ENCODE results near the gene GDF10.

DNA sequence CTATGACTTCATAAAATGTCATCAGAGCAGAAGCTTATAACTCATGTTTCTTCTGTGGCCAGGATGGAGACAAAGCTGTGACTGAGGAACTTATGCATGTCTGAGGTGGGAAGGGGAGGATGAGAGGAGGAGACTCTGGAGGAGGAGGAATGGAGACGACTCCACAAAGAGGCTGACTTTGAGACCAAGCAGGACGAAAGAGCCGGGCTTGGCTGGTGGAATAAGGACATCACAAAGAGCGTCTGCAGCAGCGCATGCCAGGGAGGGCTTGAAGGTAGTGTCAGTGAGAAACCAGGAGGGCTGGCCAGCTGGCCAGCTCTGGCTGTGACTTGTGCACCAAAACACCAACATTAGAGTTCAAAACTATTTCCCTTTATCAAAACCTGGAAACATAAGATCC lies 16.1 kb downstream of the GDF10 start:
- TF ChIP-seq POLR2A (IDR thresholded peaks at IDR 0.05): no peak
- no peak for TF ChIP-seq CTCF (IDR thresholded peaks at IDR 0.05)
- TF ChIP-seq EP300 (IDR thresholded peaks at IDR 0.05): no peak
- no peak for TF ChIP-seq POLR2AphosphoS5 (IDR thresholded peaks at IDR 0.05)
